ENCODE measurements around the gene CRB1. TPM values are rescaled to one million over a fixed set of nuclear protein-coding genes. Genes with fewer than 3 reads are reported as not detected.

Gene CRB1
- total RNA-seq, 4 donors from 2014 or later = not detected

DNA sequence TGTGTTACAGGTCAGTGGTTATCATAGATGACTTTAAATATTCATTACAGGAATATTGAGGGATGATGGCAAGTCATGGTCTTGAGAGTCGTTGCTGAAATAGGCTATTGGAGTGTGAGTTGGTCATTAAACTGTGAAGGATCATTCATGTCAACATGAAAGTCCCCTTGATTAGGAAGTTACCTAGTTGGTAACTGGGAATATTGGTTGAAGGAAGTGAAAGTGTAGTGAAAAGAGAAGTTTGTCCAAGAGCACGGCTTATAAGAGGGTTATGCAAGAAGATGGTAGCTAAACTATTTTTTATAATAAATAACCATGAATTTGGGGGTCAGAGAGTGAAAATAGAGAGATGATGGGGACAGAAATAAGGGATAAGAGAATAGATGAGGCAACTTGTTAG lies 16.9 kb downstream of the CRB1 start:
- no peak for DNase-seq
- Histone ChIP-seq H3K27me3 (no peaks in the 10 kb centered on the region), H3K4me3 (no peak overlapping the region), H3K36me3 (no peaks in the 10 kb centered on the region), H3K9me3 (no peaks in the 10 kb centered on the region), H3K4me1 (no peaks in the 10 kb centered on the region), H3K27ac (no peak overlapping the region)
- TF ChIP-seq, protein P1, sequence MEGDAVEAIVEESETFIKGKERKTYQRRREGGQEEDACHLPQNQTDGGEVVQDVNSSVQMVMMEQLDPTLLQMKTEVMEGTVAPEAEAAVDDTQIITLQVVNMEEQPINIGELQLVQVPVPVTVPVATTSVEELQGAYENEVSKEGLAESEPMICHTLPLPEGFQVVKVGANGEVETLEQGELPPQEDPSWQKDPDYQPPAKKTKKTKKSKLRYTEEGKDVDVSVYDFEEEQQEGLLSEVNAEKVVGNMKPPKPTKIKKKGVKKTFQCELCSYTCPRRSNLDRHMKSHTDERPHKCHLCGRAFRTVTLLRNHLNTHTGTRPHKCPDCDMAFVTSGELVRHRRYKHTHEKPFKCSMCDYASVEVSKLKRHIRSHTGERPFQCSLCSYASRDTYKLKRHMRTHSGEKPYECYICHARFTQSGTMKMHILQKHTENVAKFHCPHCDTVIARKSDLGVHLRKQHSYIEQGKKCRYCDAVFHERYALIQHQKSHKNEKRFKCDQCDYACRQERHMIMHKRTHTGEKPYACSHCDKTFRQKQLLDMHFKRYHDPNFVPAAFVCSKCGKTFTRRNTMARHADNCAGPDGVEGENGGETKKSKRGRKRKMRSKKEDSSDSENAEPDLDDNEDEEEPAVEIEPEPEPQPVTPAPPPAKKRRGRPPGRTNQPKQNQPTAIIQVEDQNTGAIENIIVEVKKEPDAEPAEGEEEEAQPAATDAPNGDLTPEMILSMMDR (IDR thresholded peaks at IDR 0.05) = no peak
- no peak for TF ChIP-seq POLR2A (IDR thresholded peaks at IDR 0.05)

DNA sequence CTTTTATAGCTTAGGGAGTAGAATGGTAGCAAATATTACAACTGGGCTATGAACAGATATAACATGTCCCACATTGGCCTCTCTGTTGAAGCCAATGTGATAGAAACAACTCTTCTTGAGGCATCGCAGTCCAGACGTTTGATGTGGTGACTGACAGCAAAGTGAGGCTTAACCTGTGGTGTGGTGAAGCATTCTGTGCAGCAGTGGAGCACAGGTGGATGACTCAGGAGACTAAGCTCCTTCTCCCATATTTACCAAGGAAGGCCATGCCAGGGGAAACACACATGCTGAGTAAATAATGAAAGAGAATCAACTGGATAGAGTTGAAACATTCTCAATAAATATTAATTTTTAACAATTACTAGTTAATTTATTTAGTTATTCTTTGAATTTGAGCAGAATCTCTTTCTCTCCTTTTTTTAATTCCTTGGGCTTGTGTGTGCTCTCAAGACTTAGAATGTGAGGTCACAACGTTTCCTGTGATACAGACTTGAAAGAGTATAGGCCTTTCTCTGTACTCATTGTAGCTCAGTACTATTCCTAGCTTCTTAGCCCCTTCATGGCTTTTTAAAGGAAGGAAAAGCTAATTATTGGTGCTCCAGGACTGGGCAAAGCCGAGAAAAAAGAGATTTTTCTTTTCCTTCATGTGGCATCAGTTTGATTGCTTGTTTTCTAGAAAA lies 17.6 kb downstream of the CRB1 start:
- no peaks in the 10 kb centered on the region for H3K4me1 ChIP-seq
- no peak overlapping the region for H3K27ac ChIP-seq

DNA sequence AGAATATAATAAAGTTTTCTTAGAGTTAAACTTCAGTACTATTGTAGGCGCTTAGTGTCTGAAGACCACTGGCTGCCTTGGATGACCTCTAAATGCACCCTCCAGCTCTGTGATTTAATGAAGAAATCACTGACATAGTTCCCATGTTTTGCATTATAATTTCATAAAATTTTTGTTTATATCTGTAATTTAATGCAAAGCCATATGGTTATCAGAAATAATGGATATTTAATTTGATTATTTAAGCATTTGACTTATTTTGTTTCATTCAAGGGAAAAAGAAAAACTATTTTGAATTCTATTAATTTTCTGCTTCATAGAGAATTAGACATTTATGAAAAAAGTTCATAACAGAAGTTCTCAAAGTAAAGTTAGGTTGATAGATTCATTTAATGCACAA lies 18.6 kb downstream of the CRB1 start:
- DNase-seq = no peak
- no peak overlapping the region for H3K4me3 ChIP-seq
- TF ChIP-seq, protein P1 (IDR thresholded peaks at IDR 0.05) = no peak
- no peak for TF ChIP-seq POLR2A (IDR thresholded peaks at IDR 0.05)

More for the DNA sequence above, 17.6 kb downstream of the CRB1 start:
- Histone ChIP-seq H3K27me3 (no peaks in the 10 kb centered on the region), H3K9me3 (no peaks in the 10 kb centered on the region), H3K36me3 (no peaks in the 10 kb centered on the region), H3K4me3 (no peak overlapping the region)
- DNase-seq = no peak
- TF ChIP-seq, protein P1 (IDR thresholded peaks at IDR 0.05) = no peak
- TF ChIP-seq POLR2A (IDR thresholded peaks at IDR 0.05) = no peak

DNA sequence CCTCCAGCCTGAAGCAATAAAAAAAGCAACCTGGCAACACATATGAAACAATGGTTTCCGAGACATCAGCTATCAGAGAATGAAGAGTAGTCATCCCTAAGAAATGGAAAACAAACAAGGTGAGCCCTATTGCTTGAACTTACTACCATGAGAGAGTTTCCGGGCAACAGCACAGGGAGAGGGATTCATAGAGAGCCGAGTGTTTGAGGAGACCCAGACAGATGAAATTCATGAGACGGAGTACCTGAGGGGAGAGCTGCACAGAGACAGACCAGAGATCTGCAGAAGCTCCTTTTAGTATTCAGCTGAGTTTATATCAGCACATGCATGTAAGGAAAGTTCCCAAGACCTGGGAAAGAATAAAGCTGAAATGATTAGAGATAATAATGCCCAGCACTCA lies 19.8 kb downstream of the CRB1 start:
- no peak for DNase-seq
- Histone ChIP-seq H3K36me3 (no peaks in the 10 kb centered on the region), H3K27ac (no peak overlapping the region), H3K4me3 (no peak overlapping the region), H3K27me3 (no peaks in the 10 kb centered on the region), H3K4me1 (no peaks in the 10 kb centered on the region), H3K9me3 (no peaks in the 10 kb centered on the region)
- TF ChIP-seq, protein P1 (IDR thresholded peaks at IDR 0.05) = no peak
- TF ChIP-seq POLR2A (IDR thresholded peaks at IDR 0.05) = no peak

More for the DNA sequence above, 18.6 kb downstream of the CRB1 start:
- H3K9me3 ChIP-seq = no peaks in the 10 kb centered on the region
- no peaks in the 10 kb centered on the region for H3K27me3 ChIP-seq
- H3K36me3 ChIP-seq = no peaks in the 10 kb centered on the region
- H3K27ac ChIP-seq = no peak overlapping the region
- no peaks in the 10 kb centered on the region for H3K4me1 ChIP-seq

DNA sequence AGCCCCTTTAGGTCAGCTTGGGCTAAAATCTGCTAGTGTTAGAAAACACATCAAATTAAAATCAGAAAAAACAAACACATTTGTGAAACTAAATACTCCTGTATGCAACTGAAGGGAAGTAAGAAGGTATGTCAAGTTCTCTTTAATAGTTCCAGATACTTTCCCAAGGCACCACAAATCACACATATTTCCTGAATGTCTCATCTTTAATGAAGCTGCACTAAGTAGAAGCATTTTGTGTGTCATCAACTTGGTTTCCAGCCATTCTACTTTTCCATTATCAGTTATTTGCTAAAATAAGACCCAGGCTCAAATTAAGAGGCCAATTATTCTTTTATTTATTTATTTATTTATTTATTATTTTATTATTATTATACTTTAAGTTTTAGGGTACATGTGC lies 34.7 kb downstream of the CRB1 start:
- H3K4me3 ChIP-seq = no peak overlapping the region
- no peaks in the 10 kb centered on the region for H3K9me3 ChIP-seq
- H3K27ac ChIP-seq = no peak overlapping the region
- H3K4me1 ChIP-seq = no peaks in the 10 kb centered on the region
- H3K36me3 ChIP-seq = no peaks in the 10 kb centered on the region
- H3K27me3 ChIP-seq = no peaks in the 10 kb centered on the region
- no peak for DNase-seq
- TF ChIP-seq POLR2A (IDR thresholded peaks at IDR 0.05) = no peak
- TF ChIP-seq, protein P1 (IDR thresholded peaks at IDR 0.05) = no peak
